K562 (cell line): ENCODE data around the gene PTPN13. TPM values are rescaled to one million over a fixed set of nuclear protein-coding genes. Genes with fewer than 3 reads are reported as not detected.
A peak's percentile ranks its signal among the peaks of the same experiment; 100 is the strongest.

ENCODE experiments used
- ATAC-seq: fragments of 200-7000 bp; cut with Tn5 transposase; 3 replicates; pipeline ENCODE4 v1.9.1; 2020; ENCODE audit warnings: moderate library complexity
- BruUV-seq: library from RNA; stranded (reverse); fragments of 400-500 nt; replicated peaks from 2 replicates; lab custom pipeline; 2021; lab: Mats Ljungman, UMichigan
- CTCF ChIA-PET: fragments of 300-600 bp; formaldehyde crosslinking; extraction: SDS; loops from one replicate; lab custom pipeline; 2021; ENCODE audit warnings: low intra/inter-chr PET ratio; lab: Yijun Ruan, JAX
- POLR2A ChIA-PET: fragments of 300-600, 350-650 bp; sonication (Branson Sonifier 250); formaldehyde crosslinking; extraction: SDS; loops from one replicate; lab custom pipeline; 2021; ENCODE audit warnings: antibody characterized with exemption, inconsistent platforms; lab: Yijun Ruan, JAX
- DNase-seq, 4 experiments: peaks; one replicate each; pipeline versions ENCODE4 v3.0.0 to v3.0.0-alpha.2; 2011 to 2018; ENCODE audit warnings: low spot score in 3 of 4, mixed read lengths in 3 of 4; ENCODE audit errors: extremely low read depth in 1 of 4
- FAIRE-seq: peaks from 2 replicates; lab custom pipeline; 2011; peaks lifted over from hg19 to GRCh38; lab: Jason Lieb, UNC
- H2AFZ ChIP-seq: 2 replicates; pipeline ENCODE4 v1.6.0; 2011; ENCODE audit warnings: low read depth, low read length, control low read depth, inconsistent platforms
- H3K27ac ChIP-seq: fragments of 200-600 bp; 3 replicates; pipeline ENCODE4 v1.8.0; 2011; ENCODE audit warnings: low read depth, mild to moderate bottlenecking, control low read depth, inconsistent platforms, low read length, moderate library complexity, mixed read lengths; ENCODE audit errors: extremely low read depth
- H3K27me3 ChIP-seq, 2 experiments: fragments of 300-600 bp in 1 of 2; 2 replicates in 1 of 2; 3 replicates in 1 of 2; pipeline versions ENCODE4 v1.6.0 to v1.8.0; 2011; ENCODE audit warnings: inconsistent platforms in 2 of 2, low read length in 2 of 2, mild to moderate bottlenecking in 1 of 2, mixed read lengths in 1 of 2, moderate library complexity in 1 of 2; ENCODE audit not compliant: control insufficient read depth in 2 of 2, insufficient read depth in 2 of 2
- H3K36me3 ChIP-seq: fragments of 300-600 bp; 3 replicates; pipeline ENCODE4 v1.8.0; 2011; ENCODE audit warnings: mild to moderate bottlenecking, low read length, inconsistent platforms; ENCODE audit not compliant: control insufficient read depth, insufficient read depth
- H3K4me1 ChIP-seq, 2 experiments: fragments of 200-600 bp in 1 of 2; replicated peaks in 1 of 2; 2 replicates in 1 of 2; 3 replicates in 1 of 2; pipeline versions ENCODE4 v1.5.1 to v1.8.0; 2011; ENCODE audit warnings: inconsistent platforms in 2 of 2, low read length in 2 of 2, mild to moderate bottlenecking in 1 of 2, mixed read lengths in 1 of 2, moderate library complexity in 1 of 2; ENCODE audit not compliant: control insufficient read depth in 2 of 2, insufficient read depth in 2 of 2
- H3K4me2 ChIP-seq: 2 replicates; pipeline ENCODE4 v1.6.1; 2011; ENCODE audit warnings: low read length, control low read depth, inconsistent platforms, mixed read lengths; ENCODE audit not compliant: insufficient read depth
- H3K4me3 ChIP-seq: fragments of 200-600 bp; sonication (generic), shearing (Covaris generic); 2 replicates; pipeline ENCODE4 v1.5.1; 2016; ENCODE audit warnings: control low read depth, inconsistent platforms
- H3K79me2 ChIP-seq: fragments of 200-600 bp; 3 replicates; pipeline ENCODE4 v1.8.0; 2011; ENCODE audit warnings: low read length, inconsistent platforms; ENCODE audit not compliant: control insufficient read depth, insufficient read depth
- H3K9ac ChIP-seq, 2 experiments: 2 replicates each; pipeline versions ENCODE4 v1.6.0 to v1.6.1; 2011; ENCODE audit warnings: low read depth in 2 of 2, low read length in 2 of 2, control low read depth in 1 of 2, inconsistent platforms in 1 of 2, mild to moderate bottlenecking in 1 of 2, mixed read lengths in 1 of 2; ENCODE audit not compliant: insufficient read depth in 1 of 2
- H3K9me1 ChIP-seq: one replicate; pipeline ENCODE4 v1.6.0; 2011; ENCODE audit warnings: inconsistent platforms, mild to moderate bottlenecking, low read length, moderate library complexity; ENCODE audit not compliant: control insufficient read depth, insufficient read depth
- H3K9me3 ChIP-seq: replicated peaks from 2 replicates; pipeline ENCODE4 v1.5.1; 2011; ENCODE audit warnings: low read depth, low read length, inconsistent platforms; ENCODE audit not compliant: control insufficient read depth, insufficient read depth
- H4K20me1 ChIP-seq: replicated peaks from 2 replicates; pipeline ENCODE4 v1.6.1; 2011; ENCODE audit warnings: low read length, inconsistent platforms, mixed read lengths; ENCODE audit not compliant: control insufficient read depth, insufficient read depth
- ATF6 ChIP-seq: sonication (generic); formaldehyde crosslinking; IDR thresholded peaks from 2 replicates; pipeline ENCODE4 v1.4.0; 2020; ENCODE audit warnings: mild to moderate bottlenecking, missing genetic modification reagents
- DIDO1 ChIP-seq: fragments of 450-650 bp; IDR thresholded peaks from 2 replicates; pipeline ENCODE4 v1.6.1; 2016; ENCODE audit warnings: low read depth, missing biosample characterization, missing genetic modification characterization
- MNT ChIP-seq, 2 experiments: fragments of 450-650 bp; conservative IDR thresholded peaks; 2 replicates each; pipeline ENCODE4 v1.6.1; 2017; ENCODE audit warnings: mild to moderate bottlenecking in 2 of 2, moderate library complexity in 2 of 2
- SRF ChIP-seq, 2 experiments: fragments of 250-450, 450-650 bp in 1 of 2; sonication (Bioruptor Pico) in 1 of 2; sonication (generic) in 1 of 2; formaldehyde crosslinking; IDR thresholded peaks; 2 replicates each; pipeline versions ENCODE4 v1.5.0 to v1.5.1; 2020 to 2022; ENCODE audit warnings: mild to moderate bottlenecking in 1 of 2, missing genetic modification reagents in 1 of 2
- ZFX ChIP-seq: sonication (generic); formaldehyde crosslinking; IDR thresholded peaks from 2 replicates; pipeline ENCODE4 v1.8.0; 2022; ENCODE audit warnings: mild to moderate bottlenecking, missing genetic modification reagents, moderate library complexity
- ZNF174 ChIP-seq: fragments of 250-450 bp; sonication (Bioruptor Pico); IDR thresholded peaks from 2 replicates; pipeline ENCODE4 v1.4.0; 2020; ENCODE audit warnings: mild to moderate bottlenecking
- ZNF561 ChIP-seq: fragments of 450-650 bp; formaldehyde crosslinking; conservative IDR thresholded peaks from 2 replicates; pipeline ENCODE4 v1.4.0; 2020; ENCODE audit warnings: mild to moderate bottlenecking, moderate library complexity
- ZZZ3 ChIP-seq: fragments of 450-650 bp; IDR thresholded peaks from 2 replicates; pipeline ENCODE4 v1.6.1; 2016; ENCODE audit warnings: antibody characterized with exemption, mild to moderate bottlenecking, moderate library complexity
- WGBS: fragments of 100-300 bp; shearing (Covaris generic); methylation state at CpG from one replicate; pipeline ENCODE4 v1.1.6; 2016; ENCODE audit warnings: low coverage, mixed read lengths; ENCODE audit not compliant: insufficient coverage; ENCODE audit errors: missing lambda C conversion rate; 5-methylcytosine and 5-hydroxymethylcytosine counted together
- in situ Hi-C: fragments of 300-500 bp; cut with MboI; formaldehyde crosslinking; loops from 4 replicates; pipeline ENCODE4 v1.15.0; 2018; ENCODE audit warnings: inconsistent platforms, mixed read lengths
- intact Hi-C: fragments of 100-400 bp; cut with micrococcal nuclease; formaldehyde crosslinking; loops from 2 replicates; pipeline ENCODE4 v1.14.2; 2022
- polyA plus RNA-seq, 8 experiments: library from polyadenylated mRNA; depleted of rRNA in 4 of 8; stranded (reverse) in 5 of 8; unstranded in 3 of 8; fragments of >200 nt; fragmentation: Nextera tagmentation in 2 of 8; fragmentation: Illumina TruSeq in 1 of 8; extraction: Ambion mirVana in 2 of 8; extraction: Trizol in 1 of 8; gene quantifications; 2 replicates each; pipeline versions ENCODE4 v1.2.1 to v1.2.3, GENCODE V29; 2011 to 2014; ENCODE audit warnings: inconsistent platforms in 1 of 8, missing spikeins in 1 of 8
- total RNA-seq, 7 experiments: library from RNA; depleted of rRNA in 6 of 7; stranded (reverse); fragments of >200 nt in 6 of 7; fragmentation: Illumina TruSeq in 2 of 7; extraction: Trizol in 2 of 7; gene quantifications; 2 replicates each; pipeline versions ENCODE4 v1.2.1 to v1.2.3, GENCODE V29; 2011 to 2021; ENCODE audit warnings: low replicate concordance in 1 of 7

The PTPN13 gene
- total and polyA plus RNA-seq, 9 of the 15 experiments (the other 6 are each of a cell fraction or from before 2014, with no cell fraction given), result 0.33 TPM; not detected in 8

- Histone ChIP-seq H3K79me2 (no peaks in the 10 kb centered on the region), H3K9me1 (no peaks in the 10 kb centered on the region), H2AFZ (no peak overlapping the region), H3K27me3 (no peaks in the 10 kb centered on the region), H3K9ac (no peak overlapping the region), H4K20me1 (no peaks in the 10 kb centered on the region), H3K4me1 (no peaks in the 10 kb centered on the region), H3K4me3 (no peak overlapping the region), H3K9me3 (no peaks in the 10 kb centered on the region), H3K36me3 (no peaks in the 10 kb centered on the region), H3K27ac (no peak overlapping the region), H3K4me2 (no peak overlapping the region)
- TF ChIP-seq MNT (conservative IDR thresholded peaks at IDR 0.05) (no peak), ZZZ3 (no peak), ZFX (CRISPR knock-in tag) (no peak), ATF6 (CRISPR knock-in tag) (no peak), SRF (CRISPR knock-in tag; IDR thresholded peaks at IDR 0.05) (no peak), DIDO1 (tag) (no peak), ZNF561 (CRISPR knock-in tag) (no peak), ZNF174 (CRISPR knock-in tag) (no peak)
- peak; percentile 29 for FAIRE-seq
- 0% methylated on average over 2 of the region's 2 CpGs for WGBS
- POLR2A ChIA-PET, result no interaction called here
- no peak for ATAC-seq
- intact Hi-C loops, result no loop called here
- CTCF ChIA-PET, result no interaction called here
- in situ Hi-C loops, result no loop called here
- no TSS peak for BruUV-seq
- no peak for DNase-seq
Measured at GRCh38 chr4:86755388-86755787, 161.3 kb downstream of the PTPN13 start.
